GM10248 (cell line): ENCODE measurements around the gene POLR2L.

Source experiments
- CTCF ChIA-PET: fragments of 300-600 bp; sonication (Branson Sonifier 250); formaldehyde crosslinking; extraction: SDS; loops from one replicate; lab custom pipeline; 2021; ENCODE audit warnings: antibody characterized with exemption; lab: Yijun Ruan, JAX
- POLR2A ChIA-PET: fragments of 350-650 bp; sonication (Branson Sonifier 250); formaldehyde crosslinking; extraction: SDS; loops from one replicate; lab custom pipeline; 2020; ENCODE audit warnings: antibody characterized with exemption; lab: Yijun Ruan, JAX
- DNase-seq: peaks from one replicate; pipeline ENCODE4 v3.0.0; 2012; ENCODE audit errors: extremely low spot score
- CTCF ChIP-seq: IDR thresholded peaks from 2 replicates; pipeline ENCODE4 v1.5.1; 2012; ENCODE audit warnings: mild to moderate bottlenecking, low read depth; ENCODE audit errors: extremely low read depth, missing control alignments, control extremely low read depth

POLR2L gene

GRCh38 chr11:876545-876944, 34.2 kb upstream of the POLR2L start:
- TF ChIP-seq CTCF: no peak
- CTCF ChIA-PET: interaction anchor here (1.9 kb wide), 1 partner anchor 29 kb away, joined by 5 read pairs; no protein-coding TSS in a partner anchor
- POLR2A ChIA-PET: no interaction called here
- DNase-seq: no peak

GRCh38 chr11:875769-876301, 33.5 kb upstream of the POLR2L start:
- no peak for TF ChIP-seq CTCF
- ChIA-PET CTCF (interaction anchor here (1.9 kb wide), 1 partner anchor 28 kb away, joined by 5 read pairs; no protein-coding TSS in a partner anchor), POLR2A (interaction anchor here (0.5 kb wide), 1 partner anchor 52 kb away, joined by 3 read pairs; no protein-coding TSS in a partner anchor)
- no peak for DNase-seq

GRCh38 chr11:875203-875602, 32.9 kb upstream of the POLR2L start:
- ChIA-PET CTCF (no interaction called here), POLR2A (no interaction called here)
- no peak for DNase-seq
- TF ChIP-seq CTCF: no peak

GRCh38 chr11:873706-874105, 31.4 kb upstream of the POLR2L start:
- no peak for DNase-seq
- POLR2A ChIA-PET: no interaction called here
- CTCF ChIA-PET: no interaction called here
- TF ChIP-seq CTCF: no peak

GRCh38 chr11:872799-873198, 30.5 kb upstream of the POLR2L start:
- ChIA-PET CTCF (interaction anchor here (1.9 kb wide), 1 partner anchor 25 kb away, joined by 7 read pairs; no protein-coding TSS in a partner anchor), POLR2A (no interaction called here)
- TF ChIP-seq CTCF: no peak
- no peak for DNase-seq

GRCh38 chr11:871472-871871, 29.1 kb upstream of the POLR2L start:
- ChIA-PET POLR2A (no interaction called here), CTCF (interaction anchor here (1.9 kb wide), 1 partner anchor 24 kb away, joined by 7 read pairs; no protein-coding TSS in a partner anchor)

More at GRCh38 chr11:871472-871871, 29.1 kb upstream of the POLR2L start:
- no peak for DNase-seq
- TF ChIP-seq CTCF: no peak
